ENCODE results near the gene CD69.

DNA sequence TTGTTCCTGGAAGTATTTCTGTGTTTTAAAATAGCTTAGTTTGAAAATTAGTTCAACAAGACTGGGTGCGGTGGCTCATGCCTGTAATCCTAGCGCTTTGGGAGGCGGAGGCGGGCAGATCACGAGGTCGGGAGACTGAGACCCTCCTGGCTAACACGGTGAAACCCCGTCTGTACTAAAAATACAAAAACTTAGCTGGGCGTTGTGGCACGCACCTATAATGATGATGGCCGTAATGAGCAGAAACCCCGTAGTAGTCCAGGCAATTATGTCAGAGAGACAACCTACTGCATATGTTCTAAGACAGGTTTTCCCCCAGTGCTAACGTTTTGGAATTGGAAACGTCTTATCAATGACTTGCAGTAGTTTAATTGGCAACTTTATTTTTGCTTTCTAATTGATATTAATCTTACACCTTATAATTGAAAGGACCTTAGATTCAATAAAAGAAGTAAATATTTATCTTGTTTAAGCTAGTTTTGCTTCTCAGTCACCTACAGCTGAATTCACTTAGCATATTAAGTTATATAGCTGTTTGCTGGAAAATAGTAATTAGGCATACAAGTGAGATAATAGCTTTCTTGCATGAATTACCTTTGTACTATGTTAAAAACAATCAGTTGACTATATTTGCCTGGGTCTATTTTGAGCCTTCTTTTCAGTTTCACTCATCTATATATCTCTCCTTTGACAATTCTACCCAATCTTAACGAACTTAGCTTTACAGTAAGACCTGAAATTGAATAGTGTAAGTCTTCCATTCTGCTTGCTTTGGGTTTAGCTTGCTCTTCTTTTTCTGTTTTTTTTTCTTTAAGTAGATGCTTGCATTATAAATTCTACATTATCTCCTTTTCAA, 43.4 kb downstream of the CD69 start:
- TF ChIP-seq CTCF (conservative IDR thresholded peaks at IDR 0.05 in 1 of 2, IDR thresholded peaks at IDR 0.05 in 1 of 2; ENCODE audit: extremely low read depth in 1 of 2, insufficient read depth in 1 of 2, low read depth in 1 of 2, low read length in 2 of 2) (no peak), EZH2 (IDR thresholded peaks at IDR 0.05; ENCODE audit: borderline replicate concordance, low read length) (no peak)
